ENCODE measurements around the gene AIP. TPM values are rescaled to one million over a fixed set of nuclear protein-coding genes. Genes with fewer than 3 reads are reported as not detected.

Gene AIP
- total and polyA plus RNA-seq, 9 of the 15 experiments (the other 6 are each of a cell fraction or from before 2014, with no cell fraction given), result 5.2 to 92.5 (median 52.7) TPM

DNA sequence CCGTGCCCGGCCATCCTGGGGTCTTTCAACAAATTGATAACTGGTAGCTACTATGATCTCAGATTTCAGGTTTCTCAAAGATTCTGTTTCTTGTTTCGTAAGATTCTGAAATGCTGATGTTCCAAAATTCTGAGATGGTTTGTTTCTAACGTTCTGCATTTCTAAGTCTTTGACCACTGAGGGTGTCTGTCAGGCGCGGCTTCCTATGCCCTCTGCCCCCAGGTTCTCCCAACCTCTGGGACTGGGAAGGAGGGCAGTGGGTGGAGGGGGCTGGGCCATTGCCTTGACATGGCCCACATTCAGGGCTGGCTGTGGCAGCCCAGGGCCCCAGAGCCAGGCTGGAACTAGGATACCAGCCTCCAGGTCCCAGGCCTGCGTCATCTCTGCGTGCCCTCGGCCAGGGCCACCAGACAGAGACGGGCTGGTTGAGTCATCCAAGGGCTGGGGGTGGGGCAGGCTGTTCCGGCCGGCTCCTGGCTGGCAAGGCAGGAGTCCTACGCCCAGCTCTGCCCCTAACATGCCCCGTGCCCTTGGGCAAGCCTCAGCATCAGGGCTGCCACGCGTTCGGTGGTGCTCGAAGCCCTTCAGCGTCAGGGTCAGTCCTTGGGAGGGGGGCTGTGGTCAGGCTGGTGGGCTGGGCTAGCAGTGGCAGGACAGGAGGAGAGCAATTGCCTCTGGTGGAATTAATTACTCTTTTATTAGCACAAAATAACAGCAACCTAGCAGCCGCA is 19.0 kb upstream of the AIP start (continued):
- TF ChIP-seq AFF1 (IDR thresholded peaks at IDR 0.05; ENCODE audit: low read depth in 1 of 2, partially characterized antibody in 2 of 2) (no peak), BCL6 (CRISPR knock-in tag; IDR thresholded peaks at IDR 0.05) (no peak), MYNN (IDR thresholded peaks at IDR 0.05) (peak; percentile 81), MYNN (CRISPR knock-in tag; IDR thresholded peaks at IDR 0.05) (no peak), KAT2B (IDR thresholded peaks at IDR 0.05; ENCODE audit: low read depth, low read length) (no peak), MEF2A (IDR thresholded peaks at IDR 0.05; ENCODE audit: control insufficient read depth, low read depth, low read length) (no peak), TCF3 (CRISPR knock-in tag; IDR thresholded peaks at IDR 0.05) (no peak), THRAP3 (IDR thresholded peaks at IDR 0.05; ENCODE audit: borderline replicate concordance) (0 out of 2 replicates have a peak, but pooled peaks have one; percentile 62), GMEB1 (CRISPR knock-in tag; IDR thresholded peaks at IDR 0.05) (no peak), ZKSCAN3 (CRISPR knock-in tag; IDR thresholded peaks at IDR 0.05) (no peak), GTF2B (IDR thresholded peaks at IDR 0.05; ENCODE audit: extremely low read depth, insufficient read length) (no peak), SMARCA5 (IDR thresholded peaks at IDR 0.05) (no peak), RAD21 (CRISPR knock-in tag; conservative IDR thresholded peaks at IDR 0.05 in 1 of 2, IDR thresholded peaks at IDR 0.05 in 1 of 2) (no peak), TRIM24 (IDR thresholded peaks at IDR 0.05) (no peak), MED1 (CRISPR knock-in tag; IDR thresholded peaks at IDR 0.05; ENCODE audit: borderline replicate concordance) (no peak)
- TF ChIP-seq, protein P1, sequence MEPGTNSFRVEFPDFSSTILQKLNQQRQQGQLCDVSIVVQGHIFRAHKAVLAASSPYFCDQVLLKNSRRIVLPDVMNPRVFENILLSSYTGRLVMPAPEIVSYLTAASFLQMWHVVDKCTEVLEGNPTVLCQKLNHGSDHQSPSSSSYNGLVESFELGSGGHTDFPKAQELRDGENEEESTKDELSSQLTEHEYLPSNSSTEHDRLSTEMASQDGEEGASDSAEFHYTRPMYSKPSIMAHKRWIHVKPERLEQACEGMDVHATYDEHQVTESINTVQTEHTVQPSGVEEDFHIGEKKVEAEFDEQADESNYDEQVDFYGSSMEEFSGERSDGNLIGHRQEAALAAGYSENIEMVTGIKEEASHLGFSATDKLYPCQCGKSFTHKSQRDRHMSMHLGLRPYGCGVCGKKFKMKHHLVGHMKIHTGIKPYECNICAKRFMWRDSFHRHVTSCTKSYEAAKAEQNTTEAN (CRISPR knock-in tag; IDR thresholded peaks at IDR 0.05), result no peak
- TF ChIP-seq, protein P2, sequence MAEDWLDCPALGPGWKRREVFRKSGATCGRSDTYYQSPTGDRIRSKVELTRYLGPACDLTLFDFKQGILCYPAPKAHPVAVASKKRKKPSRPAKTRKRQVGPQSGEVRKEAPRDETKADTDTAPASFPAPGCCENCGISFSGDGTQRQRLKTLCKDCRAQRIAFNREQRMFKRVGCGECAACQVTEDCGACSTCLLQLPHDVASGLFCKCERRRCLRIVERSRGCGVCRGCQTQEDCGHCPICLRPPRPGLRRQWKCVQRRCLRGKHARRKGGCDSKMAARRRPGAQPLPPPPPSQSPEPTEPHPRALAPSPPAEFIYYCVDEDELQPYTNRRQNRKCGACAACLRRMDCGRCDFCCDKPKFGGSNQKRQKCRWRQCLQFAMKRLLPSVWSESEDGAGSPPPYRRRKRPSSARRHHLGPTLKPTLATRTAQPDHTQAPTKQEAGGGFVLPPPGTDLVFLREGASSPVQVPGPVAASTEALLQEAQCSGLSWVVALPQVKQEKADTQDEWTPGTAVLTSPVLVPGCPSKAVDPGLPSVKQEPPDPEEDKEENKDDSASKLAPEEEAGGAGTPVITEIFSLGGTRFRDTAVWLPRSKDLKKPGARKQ (CRISPR knock-in tag; IDR thresholded peaks at IDR 0.05), result no peak
- TF ChIP-seq, protein P3, sequence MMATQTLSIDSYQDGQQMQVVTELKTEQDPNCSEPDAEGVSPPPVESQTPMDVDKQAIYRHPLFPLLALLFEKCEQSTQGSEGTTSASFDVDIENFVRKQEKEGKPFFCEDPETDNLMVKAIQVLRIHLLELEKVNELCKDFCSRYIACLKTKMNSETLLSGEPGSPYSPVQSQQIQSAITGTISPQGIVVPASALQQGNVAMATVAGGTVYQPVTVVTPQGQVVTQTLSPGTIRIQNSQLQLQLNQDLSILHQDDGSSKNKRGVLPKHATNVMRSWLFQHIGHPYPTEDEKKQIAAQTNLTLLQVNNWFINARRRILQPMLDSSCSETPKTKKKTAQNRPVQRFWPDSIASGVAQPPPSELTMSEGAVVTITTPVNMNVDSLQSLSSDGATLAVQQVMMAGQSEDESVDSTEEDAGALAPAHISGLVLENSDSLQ (IDR thresholded peaks at IDR 0.05), result no peak

Measured in K562 (cell line).